Activated T-helper 2 cell treated with anti-CD3 and anti-CD28 coated beads, Interferon-gamma antibody, Interleukin-2, Interleukin-4, amounts not matched to agents 10 μg/mL and 5 μg/mL and 100 μg/mL, durations not matched to agents 14 hours and 24 hours and 36 hours (primary cell): ENCODE measurements around the gene ARL4C. TPM values are rescaled to one million over a fixed set of nuclear protein-coding genes. Genes with fewer than 3 reads are reported as not detected.

ENCODE experiments used
- DNase-seq: peaks from one replicate; pipeline ENCODE4 v3.0.0; 2021; ENCODE audit warnings: low spot score
- H3K27ac Mint-ChIP-seq: one replicate; pipeline ENCODE4 v1.8.0; 2021; ENCODE audit warnings: mixed read lengths
- H3K27me3 Mint-ChIP-seq: one replicate; pipeline ENCODE4 v1.8.0; 2021; ENCODE audit warnings: low read depth, mixed read lengths
- H3K36me3 Mint-ChIP-seq: one replicate; pipeline ENCODE4 v1.8.0; 2021; ENCODE audit warnings: low read depth, mixed read lengths
- H3K4me1 Mint-ChIP-seq: one replicate; pipeline ENCODE4 v1.8.0; 2021; ENCODE audit warnings: low read depth, mixed read lengths
- H3K4me3 Mint-ChIP-seq: one replicate; pipeline ENCODE4 v1.8.0; 2021; ENCODE audit warnings: low read depth, mild to moderate bottlenecking, moderate library complexity, mixed read lengths
- H3K9me3 Mint-ChIP-seq: one replicate; pipeline ENCODE4 v1.8.0; 2021; ENCODE audit warnings: mixed read lengths
- intact Hi-C: fragments of 100-400 bp; cut with micrococcal nuclease; formaldehyde crosslinking; loops from one replicate; pipeline ENCODE4 v1.15.1; 2023
- total RNA-seq: library from RNA; stranded (reverse); gene quantifications from 2 replicates; pipeline ENCODE4 v1.2.3, GENCODE V29; 2022

The ARL4C gene
- total RNA-seq, 1 donor from 2014 or later = 45.7 TPM

DNA sequence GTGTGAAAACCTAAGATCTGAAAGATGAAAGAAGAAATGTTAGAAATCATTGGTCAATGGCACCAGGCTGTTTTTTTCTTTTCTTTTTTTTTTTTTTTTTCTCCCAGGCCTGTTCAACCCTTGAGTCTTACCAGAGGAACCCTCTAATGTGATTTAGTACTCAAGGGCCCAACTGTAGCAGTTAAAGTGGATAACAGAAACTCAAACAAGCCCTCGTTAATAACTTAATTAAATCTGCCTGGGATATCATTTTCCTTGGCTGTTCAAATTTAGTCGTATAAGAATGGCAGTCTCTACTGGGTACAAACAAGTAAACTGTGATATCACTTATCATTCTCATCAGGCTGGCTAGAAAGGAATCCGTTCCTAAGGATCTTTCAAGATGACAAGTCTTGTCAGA is 16.5 kb downstream of the ARL4C start:
- Mint-ChIP-seq H3K27ac (no peak overlapping the region), H3K9me3 (peaks cover 7% of the 10 kb centered on the region), H3K27me3 (no peaks in the 10 kb centered on the region), H3K36me3 (peaks cover 20% of the 10 kb centered on the region), H3K4me1 (peaks cover 62% of the 10 kb centered on the region), H3K4me3 (no peak overlapping the region)
- intact Hi-C loops = no loop called here
- DNase-seq = no peak

- Mint-ChIP-seq H3K27ac (no peak overlapping the region), H3K4me3 (no peak overlapping the region), H3K27me3 (no peaks in the 10 kb centered on the region), H3K9me3 (peaks cover 7% of the 10 kb centered on the region), H3K36me3 (peaks cover 24% of the 10 kb centered on the region), H3K4me1 (peaks cover 64% of the 10 kb centered on the region)
- no peak for DNase-seq
- intact Hi-C loops = no loop called here
These were observed 17.4 kb downstream of the ARL4C start for GRCh38 chr2:234479465-234479864.

- no peak overlapping the region for H3K27ac Mint-ChIP-seq
- H3K36me3 Mint-ChIP-seq = peaks cover 20% of the 10 kb centered on the region
- intact Hi-C loops = no loop called here
- no peak overlapping the region for H3K4me3 Mint-ChIP-seq
- DNase-seq = no peak
- H3K9me3 Mint-ChIP-seq = peaks cover 14% of the 10 kb centered on the region
- H3K4me1 Mint-ChIP-seq = peaks cover 53% of the 10 kb centered on the region
- no peaks in the 10 kb centered on the region for H3K27me3 Mint-ChIP-seq
These were observed 18.6 kb downstream of the ARL4C start for GRCh38 chr2:234478121-234478858.

DNA sequence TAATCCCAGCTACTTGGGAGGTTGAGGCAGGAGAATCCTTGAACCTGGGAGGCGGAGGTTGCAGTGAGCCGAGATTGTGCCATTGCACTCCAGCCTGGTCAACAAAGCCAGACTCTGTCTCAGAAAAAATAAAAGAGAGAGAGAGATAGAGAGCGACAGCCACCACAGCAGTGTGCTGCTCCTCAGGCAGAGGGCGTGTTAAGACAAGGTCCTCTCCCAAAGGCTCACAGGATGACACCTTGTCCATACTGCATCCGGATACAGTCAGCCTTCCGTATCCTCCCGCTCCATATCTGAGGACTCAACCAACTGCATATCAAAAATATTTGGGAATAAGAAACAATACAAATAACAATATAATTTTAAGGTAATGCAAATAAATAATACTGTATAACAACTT is 20.1 kb downstream of the ARL4C start:
- Mint-ChIP-seq H3K9me3 (peaks cover 14% of the 10 kb centered on the region), H3K27ac (no peak overlapping the region), H3K36me3 (peaks cover 16% of the 10 kb centered on the region), H3K27me3 (no peaks in the 10 kb centered on the region), H3K4me1 (peaks cover 41% of the 10 kb centered on the region), H3K4me3 (no peak overlapping the region)
- intact Hi-C loops = no loop called here
- DNase-seq = no peak

GRCh38 chr2:234474654-234475053 is 22.2 kb downstream of the ARL4C start:
- H3K9me3 Mint-ChIP-seq = peaks cover 7% of the 10 kb centered on the region
- no peak for DNase-seq
- intact Hi-C loops = no loop called here
- H3K36me3 Mint-ChIP-seq = peaks cover 10% of the 10 kb centered on the region
- H3K4me3 Mint-ChIP-seq = no peak overlapping the region
- peak overlapping the region; percentile 56 for H3K27ac Mint-ChIP-seq
- peaks cover 38% of the 10 kb centered on the region for H3K4me1 Mint-ChIP-seq
- H3K27me3 Mint-ChIP-seq = no peaks in the 10 kb centered on the region

GRCh38 chr2:234472155-234472554 is 24.7 kb downstream of the ARL4C start:
- intact Hi-C loops = no loop called here
- H3K4me3 Mint-ChIP-seq = no peak overlapping the region
- H3K27ac Mint-ChIP-seq = no peak overlapping the region
- H3K9me3 Mint-ChIP-seq = peaks cover 8% of the 10 kb centered on the region
- peaks cover 7% of the 10 kb centered on the region for H3K36me3 Mint-ChIP-seq
- DNase-seq = no peak
- H3K4me1 Mint-ChIP-seq = peaks cover 30% of the 10 kb centered on the region
- H3K27me3 Mint-ChIP-seq = no peaks in the 10 kb centered on the region

DNA sequence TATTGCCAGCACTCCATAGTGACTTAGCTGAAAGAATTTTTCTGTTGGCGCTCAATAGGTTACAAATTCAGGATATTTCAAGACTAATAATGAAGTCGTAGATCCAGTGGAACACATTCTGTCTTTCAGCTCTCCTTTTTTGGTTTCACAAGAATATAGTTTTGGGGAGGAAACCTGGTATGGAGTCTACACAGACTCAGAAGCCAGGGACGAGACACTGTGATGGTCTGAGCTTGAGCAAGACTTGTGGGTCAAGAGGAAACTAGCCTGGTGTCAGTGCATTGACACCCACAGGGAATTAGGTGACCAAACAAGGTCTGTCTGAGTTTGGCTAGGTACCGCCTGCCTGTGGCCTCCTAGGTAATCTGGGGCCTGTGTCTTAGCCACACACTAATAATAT is 26.9 kb downstream of the ARL4C start:
- no peak for DNase-seq
- Mint-ChIP-seq H3K27me3 (no peaks in the 10 kb centered on the region), H3K27ac (no peak overlapping the region), H3K4me3 (no peak overlapping the region), H3K9me3 (peaks cover 11% of the 10 kb centered on the region), H3K4me1 (peaks cover 25% of the 10 kb centered on the region), H3K36me3 (peaks cover 8% of the 10 kb centered on the region)
- intact Hi-C loops = no loop called here

DNA sequence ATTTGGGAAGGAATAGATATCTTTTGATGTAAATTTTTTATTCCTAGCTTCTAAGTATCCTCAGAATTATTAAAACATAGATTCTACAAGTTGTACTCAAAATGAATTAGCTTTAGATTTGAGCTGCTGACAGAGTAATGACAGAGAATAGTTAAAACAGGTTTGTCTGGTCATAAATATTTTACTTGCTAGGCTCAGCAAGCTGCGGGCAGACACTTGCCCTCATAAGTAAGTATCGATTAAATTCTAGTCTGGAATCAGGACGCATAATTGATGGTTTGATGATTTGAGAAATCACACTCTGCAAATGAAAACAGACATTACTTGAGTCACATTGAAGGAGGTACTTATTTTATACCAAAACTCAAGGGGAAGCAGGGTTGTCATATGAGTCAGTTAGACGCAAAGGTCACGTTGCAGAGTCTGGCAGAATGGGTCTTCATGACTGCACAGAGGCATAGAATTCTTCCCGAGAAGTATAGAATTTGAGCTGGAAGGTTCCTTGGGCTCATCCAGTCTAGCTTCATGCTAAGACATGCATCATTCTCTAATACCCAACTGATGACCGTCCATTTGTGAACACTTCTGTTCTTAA is 27.5 kb downstream of the ARL4C start:
- intact Hi-C loops = no loop called here
- Mint-ChIP-seq H3K36me3 (peaks cover 3% of the 10 kb centered on the region), H3K27me3 (no peaks in the 10 kb centered on the region), H3K4me3 (no peak overlapping the region), H3K27ac (no peak overlapping the region), H3K4me1 (peaks cover 25% of the 10 kb centered on the region), H3K9me3 (peaks cover 11% of the 10 kb centered on the region)
- no peak for DNase-seq

DNA sequence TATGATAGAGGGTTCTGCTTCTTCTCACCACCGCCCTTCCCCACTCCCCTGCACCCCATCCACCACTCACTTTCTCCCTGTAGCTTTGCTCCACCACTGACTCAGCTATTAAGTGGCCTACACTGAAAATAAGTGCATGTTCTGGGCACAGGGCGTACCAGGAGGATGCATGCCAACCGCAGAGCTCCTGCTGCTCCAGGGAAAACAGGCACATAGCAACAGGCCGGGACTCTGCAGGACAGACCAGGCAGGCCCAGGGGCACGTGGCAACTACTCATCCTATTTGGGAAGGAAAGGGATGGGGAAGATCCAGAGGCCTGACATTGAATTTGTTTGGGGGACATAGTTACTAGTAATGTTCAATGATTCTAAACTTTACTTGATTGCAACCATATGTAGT is 28.4 kb downstream of the ARL4C start:
- H3K27ac Mint-ChIP-seq = no peak overlapping the region
- H3K9me3 Mint-ChIP-seq = peaks cover 5% of the 10 kb centered on the region
- H3K36me3 Mint-ChIP-seq = peaks cover 7% of the 10 kb centered on the region
- no peak for DNase-seq
- H3K4me1 Mint-ChIP-seq = peaks cover 34% of the 10 kb centered on the region
- H3K27me3 Mint-ChIP-seq = no peaks in the 10 kb centered on the region
- intact Hi-C loops = no loop called here
- H3K4me3 Mint-ChIP-seq = no peak overlapping the region

GRCh38 chr2:234467289-234467688 is 29.6 kb downstream of the ARL4C start:
- intact Hi-C loops = no loop called here
- Mint-ChIP-seq H3K4me1 (peaks cover 43% of the 10 kb centered on the region), H3K9me3 (peaks cover 5% of the 10 kb centered on the region), H3K27me3 (no peaks in the 10 kb centered on the region), H3K36me3 (peaks cover 12% of the 10 kb centered on the region), H3K4me3 (no peak overlapping the region), H3K27ac (no peak overlapping the region)
- DNase-seq = no peak

DNA sequence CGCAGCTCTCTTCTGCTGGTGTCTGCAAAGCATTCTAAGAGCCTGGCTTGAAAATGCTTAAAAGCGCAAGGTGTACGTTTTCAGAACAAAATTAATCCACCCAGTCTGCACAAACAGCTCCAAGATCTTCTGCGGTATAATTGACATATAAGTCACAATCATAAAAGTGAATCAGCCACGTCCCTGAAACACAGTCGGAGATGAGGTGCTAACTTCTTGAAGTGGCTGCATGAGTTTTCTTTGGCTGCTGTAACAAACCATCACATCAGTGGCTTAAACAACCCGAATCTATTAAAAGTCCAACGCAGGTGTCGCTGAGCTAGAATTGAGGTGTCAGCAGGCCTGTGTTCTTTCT is 32.6 kb downstream of the ARL4C start:
- Mint-ChIP-seq H3K9me3 (peaks cover 5% of the 10 kb centered on the region), H3K4me3 (peak overlapping the region; percentile 81), H3K27me3 (no peaks in the 10 kb centered on the region), H3K4me1 (peaks cover 57% of the 10 kb centered on the region), H3K36me3 (peaks cover 16% of the 10 kb centered on the region), H3K27ac (peak overlapping the region; percentile 91)
- no peak for DNase-seq
- intact Hi-C loops = loop anchor here (1.0 to 2.0 kb wide), 5 partner anchors 10 to 172 kb away; no protein-coding TSS in a partner anchor

DNA sequence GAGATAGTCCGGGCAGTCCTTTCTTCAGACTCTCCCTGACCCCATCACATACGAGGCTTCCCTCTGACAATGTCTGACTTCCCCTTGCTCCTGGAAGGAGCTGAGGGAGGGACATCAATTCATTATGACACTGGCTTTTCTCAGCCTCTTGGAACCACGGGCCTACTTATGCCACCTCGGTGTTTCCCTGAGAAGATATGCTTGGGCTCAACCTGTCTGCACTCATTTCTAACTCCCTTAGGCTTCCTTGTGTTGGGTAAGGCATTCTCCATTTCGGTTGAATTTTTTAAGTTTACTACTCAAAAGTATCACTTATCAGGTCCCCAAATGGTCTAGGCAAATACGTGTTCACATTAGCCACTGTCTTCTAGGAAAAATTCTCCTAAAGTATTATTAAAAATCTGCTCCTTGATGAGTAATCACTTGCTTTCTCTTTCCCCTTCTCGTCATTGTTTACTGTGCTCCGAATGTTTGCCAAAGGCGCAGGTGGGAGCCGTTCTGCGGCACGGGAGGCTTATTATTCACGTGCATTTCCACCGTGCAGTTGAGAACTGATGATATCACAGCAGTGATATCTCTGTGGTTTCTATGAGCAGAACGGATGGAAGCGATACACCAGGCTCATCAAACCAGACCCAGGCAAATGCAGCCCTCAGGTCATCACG is 33.1 kb downstream of the ARL4C start:
- Mint-ChIP-seq H3K27me3 (no peaks in the 10 kb centered on the region), H3K9me3 (peaks cover 5% of the 10 kb centered on the region), H3K4me1 (peaks cover 57% of the 10 kb centered on the region), H3K4me3 (peak overlapping the region; percentile 81), H3K27ac (peak overlapping the region; percentile 91), H3K36me3 (peaks cover 16% of the 10 kb centered on the region)
- intact Hi-C loops = loop anchor here (1.0 to 2.0 kb wide), 5 partner anchors 9 to 171 kb away; no protein-coding TSS in a partner anchor
- peak; percentile 76 for DNase-seq
